HepG2 (cell line): ENCODE results near the gene CCDC116. TPM values are rescaled to one million over a fixed set of nuclear protein-coding genes. Genes with fewer than 3 reads are reported as not detected.
A peak's percentile ranks its signal among the peaks of the same experiment; 100 is the strongest.

Experiments used
- CBX1 ChIP-seq: IDR thresholded peaks from one replicate; pipeline ENCODE4 v1.6.1; 2016; ENCODE audit warnings: antibody characterized with exemption, low read depth
- CEBPZ ChIP-seq: IDR thresholded peaks from 2 replicates; pipeline ENCODE4 v1.6.1; 2012; ENCODE audit warnings: low read length, improper control_type of control experiment
- DR1 ChIP-seq: sonication (generic); formaldehyde crosslinking; IDR thresholded peaks from 2 replicates; pipeline ENCODE4 v1.8.0; 2021; ENCODE audit warnings: mild to moderate bottlenecking, missing genetic modification reagents, inconsistent platforms
- DRAP1 ChIP-seq: IDR thresholded peaks from 2 replicates; pipeline ENCODE4 v1.6.1; 2016; ENCODE audit warnings: missing genetic modification reagents, missing compliant biosample characterization
- FOXC1 ChIP-seq: sonication (generic); formaldehyde crosslinking; IDR thresholded peaks from 2 replicates; pipeline ENCODE4 v1.8.0; 2022; ENCODE audit warnings: mild to moderate bottlenecking, missing genetic modification reagents, borderline replicate concordance
- GATAD2A ChIP-seq: IDR thresholded peaks from 2 replicates; pipeline ENCODE4 v1.6.1; 2016
- HOXA7 ChIP-seq: sonication (generic); formaldehyde crosslinking; IDR thresholded peaks from 2 replicates; pipeline ENCODE4 v1.8.1; 2022; ENCODE audit warnings: mild to moderate bottlenecking, missing genetic modification reagents, moderate library complexity
- MIER3 ChIP-seq: IDR thresholded peaks from 2 replicates; pipeline ENCODE4 v1.6.1; 2016; ENCODE audit warnings: missing compliant biosample characterization, borderline replicate concordance
- MXD4 ChIP-seq: IDR thresholded peaks from 2 replicates; pipeline ENCODE4 v1.6.1; 2016; ENCODE audit warnings: mild to moderate bottlenecking, missing biosample characterization, missing genetic modification reagents
- MZF1 ChIP-seq: sonication (generic); formaldehyde crosslinking; IDR thresholded peaks from 2 replicates; pipeline ENCODE4 v1.8.1; 2023; ENCODE audit warnings: mild to moderate bottlenecking, missing genetic modification reagents, borderline replicate concordance
- PHF5A ChIP-seq: IDR thresholded peaks from one replicate; pipeline ENCODE4 v1.6.1; 2018; ENCODE audit warnings: low read depth, missing genetic modification reagents; ENCODE audit not compliant: unreplicated experiment
- SMARCC2 ChIP-seq: fragments of 450-650 bp; IDR thresholded peaks from 2 replicates; pipeline ENCODE4 v1.6.1; 2017; ENCODE audit warnings: antibody characterized with exemption, mild to moderate bottlenecking
- SMYD3 ChIP-seq: sonication (generic); formaldehyde crosslinking; IDR thresholded peaks from 2 replicates; pipeline ENCODE4 v1.8.1; 2023; ENCODE audit warnings: mild to moderate bottlenecking, missing genetic modification reagents
- TRAFD1 ChIP-seq: sonication (generic); formaldehyde crosslinking; IDR thresholded peaks from 2 replicates; pipeline ENCODE4 v1.5.1; 2020; ENCODE audit warnings: missing genetic modification reagents, mild to moderate bottlenecking, borderline replicate concordance
- ZBTB2 ChIP-seq: sonication (generic); formaldehyde crosslinking; IDR thresholded peaks from 2 replicates; pipeline ENCODE4 v1.8.0; 2022; ENCODE audit warnings: low read depth, missing genetic modification reagents
- ZBTB8A ChIP-seq: sonication (generic); formaldehyde crosslinking; IDR thresholded peaks from 2 replicates; pipeline ENCODE4 v1.4.0; 2020; ENCODE audit warnings: mild to moderate bottlenecking, low read depth, missing genetic modification reagents, borderline replicate concordance
- ZNF496 ChIP-seq: sonication (generic); formaldehyde crosslinking; IDR thresholded peaks from 2 replicates; pipeline ENCODE4 v1.8.1; 2023; ENCODE audit warnings: mild to moderate bottlenecking, moderate library complexity, missing genetic modification reagents; ENCODE audit not compliant: insufficient replicate concordance
- ZNF772 ChIP-seq: sonication (generic); formaldehyde crosslinking; IDR thresholded peaks from 2 replicates; pipeline ENCODE4 v1.5.0; 2020; ENCODE audit warnings: mild to moderate bottlenecking, missing genetic modification reagents
- ZNF780A ChIP-seq: sonication (generic); formaldehyde crosslinking; IDR thresholded peaks from 2 replicates; pipeline ENCODE4 v1.8.0; 2022; ENCODE audit warnings: mild to moderate bottlenecking, missing genetic modification reagents, moderate library complexity
- polyA plus RNA-seq, 8 experiments: library from polyadenylated mRNA; depleted of rRNA in 3 of 8; stranded (reverse) in 7 of 8; unstranded in 1 of 8; fragments of >200 nt; fragmentation: Illumina TruSeq in 4 of 8; extraction: Trizol in 4 of 8; gene quantifications; 2 replicates each; pipeline versions ENCODE4 v1.2.1 to v1.2.3, GENCODE V29; 2011 to 2016; ENCODE audit warnings: low read depth in 4 of 8, missing spikeins in 1 of 8, mixed read lengths in 1 of 8; ENCODE audit not compliant: insufficient read depth in 1 of 8
- total RNA-seq, 5 experiments: library from RNA; depleted of rRNA; stranded (reverse); fragments of >200 nt; fragmentation: Illumina TruSeq; extraction: Trizol; gene quantifications; 2 replicates each; pipeline ENCODE4 v1.2.3, GENCODE V29; 2016; ENCODE audit warnings: low read depth in 1 of 5
- TF ChIP-seq, protein P1 (sequence below): sonication (generic); formaldehyde crosslinking; conservative IDR thresholded peaks from 2 replicates; pipeline ENCODE4 v1.8.0; 2022; ENCODE audit warnings: mild to moderate bottlenecking, moderate library complexity, missing genetic modification reagents

The CCDC116 gene
- total and polyA plus RNA-seq, 2 of the 13 experiments (the other 11 are each of a cell fraction or from before 2014, with no cell fraction given): 0.15 to 0.33 TPM

DNA sequence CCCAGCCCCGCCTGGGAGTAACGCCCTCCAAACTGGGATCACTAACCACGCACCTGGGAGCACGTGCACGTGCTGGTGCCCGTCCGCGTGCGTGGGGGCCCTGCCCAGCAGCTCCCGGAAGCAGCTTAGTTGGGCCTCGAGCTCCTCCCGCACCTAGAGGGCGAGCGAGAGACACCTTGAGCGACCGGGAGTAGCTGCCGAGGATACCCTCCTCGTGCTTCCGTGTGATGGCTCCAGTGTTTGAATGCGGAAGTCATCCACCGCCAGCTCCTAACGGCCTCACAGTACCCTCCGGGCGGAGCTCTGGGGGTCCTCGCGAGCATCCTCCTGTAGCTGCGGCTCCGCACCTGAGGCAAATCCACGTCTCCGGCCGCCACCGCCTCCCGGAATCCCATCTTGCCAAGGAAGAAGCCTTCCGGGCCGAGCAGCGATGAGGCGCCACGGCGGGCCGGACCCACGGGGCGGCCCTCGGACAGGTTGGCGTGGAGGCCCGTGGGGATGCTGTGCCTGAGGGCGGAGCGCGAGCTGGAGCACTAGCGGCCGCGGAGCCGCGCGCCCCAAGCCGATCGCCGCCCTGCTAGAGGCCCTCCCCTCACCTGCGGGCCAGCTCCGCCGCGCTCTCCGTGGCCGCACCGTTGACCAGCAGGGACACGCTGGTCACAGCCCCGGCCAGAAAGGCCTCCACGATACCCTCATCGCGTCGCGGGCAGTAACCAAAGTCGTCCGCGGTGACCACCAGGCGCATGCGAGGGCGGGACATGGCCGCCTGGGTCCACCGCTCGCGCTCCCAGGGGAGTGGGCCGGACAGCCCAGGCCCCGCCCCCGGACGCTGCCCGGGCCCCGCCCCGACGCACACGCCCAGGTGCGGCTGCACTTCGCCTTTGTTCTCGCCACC, 3.1 kb upstream of the CCDC116 start, which contains the start of gene YDJC (continued):
- no peak for TF ChIP-seq TRAFD1 (CRISPR knock-in tag)
- peak; percentile 65; the same call in 1 of the 2 replicates for TF ChIP-seq ZNF772
- peak; percentile 97 for TF ChIP-seq MXD4 (CRISPR knock-in tag)
- peak; percentile 72 for TF ChIP-seq CBX1
- peak; percentile 73; the same call in 1 of the 2 replicates for TF ChIP-seq SMYD3 (CRISPR knock-in tag)
- peak; percentile 80 for TF ChIP-seq DRAP1
- 0 out of 2 replicates have a peak, but pooled peaks have one; percentile 64 for TF ChIP-seq MZF1 (CRISPR knock-in tag)
- TF ChIP-seq DR1 (CRISPR knock-in tag): peak; percentile 54; the same call in 1 of the 2 replicates
- TF ChIP-seq ZNF496 (CRISPR knock-in tag): no peak
- TF ChIP-seq SMARCC2: no peak
- TF ChIP-seq, protein P1, sequence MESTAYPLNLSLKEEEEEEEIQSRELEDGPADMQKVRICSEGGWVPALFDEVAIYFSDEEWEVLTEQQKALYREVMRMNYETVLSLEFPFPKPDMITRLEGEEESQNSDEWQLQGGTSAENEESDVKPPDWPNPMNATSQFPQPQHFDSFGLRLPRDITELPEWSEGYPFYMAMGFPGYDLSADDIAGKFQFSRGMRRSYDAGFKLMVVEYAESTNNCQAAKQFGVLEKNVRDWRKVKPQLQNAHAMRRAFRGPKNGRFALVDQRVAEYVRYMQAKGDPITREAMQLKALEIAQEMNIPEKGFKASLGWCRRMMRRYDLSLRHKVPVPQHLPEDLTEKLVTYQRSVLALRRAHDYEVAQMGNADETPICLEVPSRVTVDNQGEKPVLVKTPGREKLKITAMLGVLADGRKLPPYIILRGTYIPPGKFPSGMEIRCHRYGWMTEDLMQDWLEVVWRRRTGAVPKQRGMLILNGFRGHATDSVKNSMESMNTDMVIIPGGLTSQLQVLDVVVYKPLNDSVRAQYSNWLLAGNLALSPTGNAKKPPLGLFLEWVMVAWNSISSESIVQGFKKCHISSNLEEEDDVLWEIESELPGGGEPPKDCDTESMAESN (CRISPR knock-in tag): peak; percentile 85
- peak; percentile 36 for TF ChIP-seq PHF5A (CRISPR knock-in tag)
- TF ChIP-seq ZBTB2: peak; percentile 49; the same call in 1 of the 2 replicates
- TF ChIP-seq GATAD2A: peak; percentile 89
- peak; percentile 75; the same call in 1 of the 2 replicates for TF ChIP-seq ZBTB8A
- TF ChIP-seq MIER3 (CRISPR knock-in tag): peak; percentile 87; the same call in 1 of the 2 replicates
- TF ChIP-seq FOXC1 (CRISPR knock-in tag): peak; percentile 89
- no peak for TF ChIP-seq HOXA7 (CRISPR knock-in tag)
- peak; percentile 74; the same call in 1 of the 2 replicates for TF ChIP-seq ZNF780A (CRISPR knock-in tag)
- TF ChIP-seq CEBPZ: no peak
